ENCODE data around the gene WFDC8.
"Not testable (repeated sequence)": the region's sequence is repeated elsewhere in the genome, so short reads cannot be mapped to it uniquely, and the experiment has no call there.

WFDC8 gene

DNA sequence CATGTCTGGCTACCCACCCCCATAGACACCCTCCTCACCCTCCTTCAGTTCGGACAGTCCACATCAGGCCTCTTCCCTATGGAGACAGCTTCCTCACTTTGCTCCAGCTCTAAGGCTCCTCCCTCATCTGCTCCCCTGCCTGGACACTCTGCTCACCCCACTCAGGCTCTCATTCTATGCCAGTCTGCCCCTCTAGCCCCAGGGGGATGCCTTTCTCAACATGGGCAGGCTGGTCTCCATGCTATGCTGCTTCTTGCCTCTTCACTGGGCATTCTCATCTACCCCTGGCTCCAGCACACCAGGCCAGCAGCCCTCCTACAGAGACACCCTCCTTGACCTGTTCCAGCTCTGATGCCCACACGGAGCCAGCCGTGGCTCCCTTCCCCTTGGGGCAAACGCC lies at the start of gene WFDC8:
TSS of gene WFDC8 (minus strand) at position 101 of the 400 bp plus-strand sequence. CDS start at position 64, 37 bp downstream.
- FAIRE-seq, result no peak

DNA sequence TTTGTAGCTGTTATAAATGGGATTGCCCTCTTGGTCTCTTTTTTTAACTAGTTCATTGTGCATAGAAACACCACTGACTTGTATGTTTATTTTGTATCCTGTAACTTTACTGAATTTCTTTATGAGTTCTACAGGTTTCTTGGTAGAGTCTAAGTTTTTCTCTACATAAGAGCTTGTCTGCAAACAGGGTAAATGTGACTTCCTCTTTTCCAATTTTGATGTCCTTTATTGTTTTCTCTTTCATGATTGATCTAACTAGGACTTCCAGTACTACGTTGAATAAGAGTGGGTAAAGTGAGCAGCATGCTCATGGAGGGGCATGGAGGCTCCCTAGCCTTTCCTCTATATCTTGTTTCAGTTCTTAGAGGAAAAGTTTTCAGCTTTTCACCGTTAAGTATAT lies 47.5 kb upstream of the WFDC8 start:
- no peak for FAIRE-seq

DNA sequence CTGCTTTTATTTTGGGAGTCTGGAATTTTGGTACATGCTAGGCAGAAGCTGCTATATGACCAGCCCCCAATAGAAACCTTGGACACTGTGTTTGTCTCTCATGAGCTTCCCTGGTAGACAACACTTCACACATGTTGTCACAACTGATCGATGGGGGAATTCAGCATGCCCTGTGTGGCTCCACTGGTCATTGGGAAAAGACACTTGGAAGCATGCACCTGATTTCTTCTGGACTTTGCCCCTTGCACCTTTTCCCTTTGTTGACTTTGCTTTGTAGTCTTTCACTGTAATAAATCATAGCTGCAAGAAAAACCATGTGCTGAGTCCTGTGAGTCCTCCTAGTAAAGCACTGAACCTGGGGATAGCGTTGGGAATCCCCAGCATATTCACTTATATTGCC lies 42.5 kb upstream of the WFDC8 start:
- FAIRE-seq, result no peak

DNA sequence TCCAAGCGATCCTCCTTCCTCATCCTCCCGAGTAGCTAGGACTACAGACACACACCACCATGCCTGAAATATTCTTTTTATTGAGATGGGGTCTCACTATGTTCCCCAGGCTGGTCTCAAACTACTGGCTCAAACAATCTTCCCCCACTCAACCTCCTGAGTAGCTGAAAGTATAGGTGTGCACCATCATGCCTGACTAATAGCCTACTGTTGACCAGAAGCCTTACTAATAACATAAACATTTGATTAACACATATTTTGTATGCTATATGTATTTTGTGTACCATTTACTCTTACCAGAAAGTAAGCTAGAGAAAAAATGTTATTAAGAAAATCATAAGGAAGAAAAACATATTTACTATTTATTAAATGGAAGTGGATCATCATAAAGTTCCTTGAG lies 38.5 kb upstream of the WFDC8 start:
- no peak for FAIRE-seq

DNA sequence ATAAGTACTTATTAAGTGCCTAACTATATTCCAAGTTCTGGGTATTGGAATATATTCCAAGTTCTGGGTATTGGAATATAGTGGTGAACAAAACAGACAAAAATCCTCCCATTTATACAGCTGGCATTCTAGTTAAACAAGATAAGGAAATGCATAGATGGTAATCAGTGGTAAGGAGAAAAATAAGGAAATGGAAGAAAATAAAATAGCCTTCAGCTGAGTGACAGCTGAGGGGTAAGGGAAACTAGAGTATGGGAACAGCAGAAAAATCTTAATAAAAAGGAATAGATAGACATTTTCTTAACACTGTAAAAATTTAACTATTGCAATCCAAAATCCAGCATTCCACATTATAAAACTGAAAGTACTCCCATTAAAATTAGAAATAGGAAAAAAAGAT lies 33.2 kb upstream of the WFDC8 start:
- no peak for FAIRE-seq

DNA sequence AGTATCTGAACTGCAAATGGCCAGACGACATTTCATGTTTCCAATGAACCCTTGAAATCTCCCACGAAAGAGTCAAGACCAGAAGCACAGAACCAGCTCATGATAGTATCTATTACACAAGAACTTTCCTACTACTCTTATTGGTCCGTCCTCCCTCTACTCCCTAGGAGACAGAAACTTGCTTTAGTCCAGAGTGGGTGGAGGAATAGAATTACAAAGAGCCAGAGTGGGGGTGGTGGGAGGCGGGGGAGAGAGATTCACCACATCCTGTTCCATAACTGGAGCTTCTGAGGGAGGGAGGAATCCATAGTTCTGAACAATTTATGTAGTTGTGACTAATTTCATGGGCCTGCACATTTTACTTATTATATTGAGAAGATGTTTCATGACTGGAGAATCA lies 32.0 kb upstream of the WFDC8 start:
- no peak for FAIRE-seq

DNA sequence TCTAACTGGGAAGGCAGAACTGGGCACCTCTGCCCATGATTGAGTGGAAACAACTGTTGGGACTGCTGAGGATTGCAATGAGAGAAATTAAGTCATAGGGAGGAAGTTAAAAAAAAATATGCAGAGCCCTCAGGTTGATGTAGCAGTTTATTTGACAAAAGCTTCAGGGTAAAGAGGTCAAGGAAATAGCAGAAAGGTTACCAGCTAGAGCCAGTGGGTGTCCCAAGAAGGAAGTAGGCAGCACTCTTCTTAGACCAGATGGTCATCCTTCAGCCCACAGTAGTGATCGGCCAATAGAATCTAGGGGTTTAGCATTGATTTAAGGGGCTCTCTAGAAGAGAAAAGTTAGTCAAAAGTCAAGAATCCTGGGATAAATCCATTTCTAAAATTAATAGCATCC lies 28.7 kb upstream of the WFDC8 start:
- no peak for FAIRE-seq

DNA sequence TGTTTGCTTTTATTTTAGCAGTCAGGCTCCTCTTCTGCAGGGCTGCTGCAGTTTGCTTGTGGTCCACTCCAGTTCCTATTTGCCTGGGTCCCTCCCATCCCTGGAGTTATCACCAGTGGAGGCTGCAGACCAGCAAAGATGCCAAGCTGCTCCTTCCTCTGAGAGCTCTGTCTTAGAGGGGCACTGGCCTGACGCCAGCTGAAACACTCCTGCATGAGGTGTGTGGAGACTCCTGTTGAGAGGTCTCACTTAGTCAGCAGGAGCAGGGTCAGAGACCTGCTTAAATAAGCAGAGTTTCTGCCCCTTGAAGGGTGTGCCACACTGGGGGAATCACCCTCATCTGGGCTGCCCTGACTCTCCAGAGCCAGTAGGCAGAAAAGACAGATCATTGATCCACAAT lies 16.2 kb upstream of the WFDC8 start:
- no peak for FAIRE-seq

DNA sequence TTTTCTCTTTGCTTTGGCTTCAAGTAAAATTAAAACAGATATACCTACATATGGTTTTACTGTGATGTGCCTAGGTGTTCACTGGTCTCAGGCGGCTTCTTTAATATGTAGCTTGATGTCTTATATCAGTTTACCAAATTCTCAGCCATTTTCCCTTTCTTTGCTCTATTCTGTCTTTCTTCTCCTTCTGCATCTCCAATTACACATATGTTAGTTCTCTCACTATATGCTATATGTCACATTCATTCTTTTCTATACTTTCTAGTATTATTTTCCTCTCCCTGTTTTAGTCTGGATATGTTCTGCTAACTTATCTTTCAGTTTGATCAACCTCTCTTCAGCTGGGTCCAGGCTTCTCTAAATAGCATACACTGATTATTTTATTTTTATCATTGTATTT lies 14.4 kb upstream of the WFDC8 start:
- FAIRE-seq, result no peak

DNA sequence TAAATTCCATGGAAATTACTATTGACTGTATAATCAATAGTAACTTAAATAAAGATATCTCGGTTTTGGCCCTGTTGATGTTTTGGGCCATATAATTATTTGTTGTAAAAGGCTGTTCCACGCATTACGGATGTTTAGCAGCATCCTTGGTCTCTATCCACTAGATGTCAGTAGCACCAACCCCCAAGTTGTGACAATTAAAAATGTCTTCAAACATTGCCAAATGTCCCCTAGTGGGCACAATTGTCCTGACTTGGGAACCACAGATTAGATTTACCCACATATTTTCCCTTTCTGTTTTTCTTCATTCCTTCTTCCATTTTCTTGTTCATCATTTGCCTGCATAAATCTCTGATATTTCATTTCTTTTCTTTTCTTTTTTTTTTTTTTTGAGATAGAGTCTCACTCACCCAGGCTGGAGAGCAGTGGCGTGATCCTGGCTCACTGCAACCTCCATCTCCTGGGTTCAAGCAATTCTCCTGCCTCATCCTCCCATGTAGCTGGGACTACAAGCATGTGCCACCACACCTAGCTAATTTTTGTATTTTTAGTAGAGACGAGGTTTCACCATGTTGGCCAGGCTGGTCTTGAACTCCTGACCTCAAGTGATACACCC lies 13.6 kb upstream of the WFDC8 start:
- FAIRE-seq, result peak; percentile 77

DNA sequence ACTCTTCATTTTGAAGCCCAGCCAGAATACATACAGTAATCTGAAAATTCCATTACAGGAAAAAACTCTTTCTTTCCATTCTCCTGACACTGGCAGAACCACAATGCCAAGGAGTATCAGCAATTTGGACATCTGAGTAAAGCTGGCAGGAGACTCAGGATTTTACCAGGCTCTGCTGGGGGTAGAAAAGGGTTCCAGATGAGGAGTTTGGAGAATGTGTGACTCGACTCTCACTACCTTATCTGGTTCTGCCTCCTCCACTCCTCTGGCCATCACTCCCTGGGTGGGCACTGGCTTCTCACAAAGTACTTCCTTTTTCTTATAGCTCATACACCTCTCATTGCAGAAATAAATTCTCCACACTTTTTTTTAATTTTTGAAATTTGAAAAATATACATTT lies 10.6 kb upstream of the WFDC8 start:
- no peak for FAIRE-seq

DNA sequence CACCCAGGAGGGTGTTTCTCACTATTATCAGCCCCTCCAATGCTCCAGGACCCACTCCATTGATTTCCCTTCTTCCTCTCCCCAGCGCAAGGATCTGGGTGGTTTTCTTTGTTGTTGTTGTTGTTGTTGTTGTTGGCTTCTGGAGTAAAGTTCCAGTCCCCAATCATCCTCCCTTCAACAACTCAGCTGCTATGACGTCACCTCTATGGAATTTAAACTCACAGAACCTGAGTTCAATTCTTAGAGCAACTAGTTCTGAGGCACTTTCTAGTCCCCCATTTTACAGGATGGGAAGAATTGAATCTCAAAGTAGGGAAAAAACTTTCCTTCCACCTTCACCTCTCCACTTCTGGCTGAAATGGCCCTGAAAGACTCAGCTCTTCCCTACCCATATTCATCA lies 9.7 kb upstream of the WFDC8 start:
- FAIRE-seq, result no peak

DNA sequence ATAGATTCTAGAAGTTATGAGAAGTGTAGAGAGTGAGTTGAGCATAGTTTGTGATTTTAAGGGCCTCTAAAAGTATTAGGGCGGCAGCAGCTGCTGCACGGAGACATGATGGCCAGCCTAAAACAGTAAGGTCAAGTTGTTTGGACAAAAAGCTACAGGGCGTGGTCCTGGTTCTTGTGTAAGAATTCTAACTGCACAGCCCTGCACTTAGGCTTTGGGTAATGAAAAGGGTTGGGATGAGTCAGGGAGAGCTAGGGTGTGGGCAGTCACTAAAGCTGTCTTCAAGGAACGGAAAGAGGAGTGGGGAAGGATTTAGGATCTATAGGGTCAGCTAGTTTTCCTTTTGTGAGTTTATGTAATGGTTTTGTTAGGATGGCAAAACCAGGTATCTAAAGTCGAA lies 6.9 kb upstream of the WFDC8 start:
- not testable (repeated sequence) for FAIRE-seq

DNA sequence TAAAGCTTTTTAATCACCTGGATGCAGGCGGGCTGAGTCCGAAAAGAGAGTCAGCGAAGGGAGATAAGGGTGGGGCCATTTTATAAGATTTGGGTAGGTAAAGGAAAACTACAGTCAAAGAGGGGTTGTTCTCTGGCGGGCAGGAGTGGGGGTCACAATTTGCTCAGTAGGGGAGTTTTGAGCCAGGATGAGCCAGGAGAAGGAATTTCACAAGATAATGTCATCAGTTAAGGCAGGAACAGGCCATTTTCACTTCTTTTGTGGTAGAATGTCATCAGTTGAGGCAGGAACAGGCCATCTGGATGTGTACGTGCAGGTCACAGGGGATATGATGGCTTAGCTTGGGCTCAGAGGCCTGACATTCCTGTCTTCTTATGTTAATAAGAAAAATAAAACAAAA lies 5.2 kb upstream of the WFDC8 start:
- FAIRE-seq, result not testable (repeated sequence)

DNA sequence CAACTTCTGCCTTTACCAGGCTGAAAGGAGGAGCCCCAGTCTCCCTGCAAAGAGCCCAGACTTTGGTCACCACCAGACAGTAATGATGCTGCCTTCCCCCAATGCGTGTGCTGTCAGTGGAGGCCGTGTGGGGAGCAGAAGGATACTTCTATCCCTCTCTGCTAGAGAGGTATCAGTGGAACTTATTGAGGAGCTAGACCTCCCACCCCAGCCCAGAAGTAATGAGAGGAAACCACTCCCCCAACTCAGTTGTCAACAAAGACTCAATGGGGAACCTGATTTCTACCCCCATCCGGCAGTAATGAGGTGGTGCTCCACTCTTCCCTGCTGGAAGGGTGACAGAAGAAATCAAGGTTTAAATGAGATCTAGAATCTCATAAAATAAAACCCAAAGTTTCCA lies 4.4 kb upstream of the WFDC8 start:
- FAIRE-seq, result no peak

DNA sequence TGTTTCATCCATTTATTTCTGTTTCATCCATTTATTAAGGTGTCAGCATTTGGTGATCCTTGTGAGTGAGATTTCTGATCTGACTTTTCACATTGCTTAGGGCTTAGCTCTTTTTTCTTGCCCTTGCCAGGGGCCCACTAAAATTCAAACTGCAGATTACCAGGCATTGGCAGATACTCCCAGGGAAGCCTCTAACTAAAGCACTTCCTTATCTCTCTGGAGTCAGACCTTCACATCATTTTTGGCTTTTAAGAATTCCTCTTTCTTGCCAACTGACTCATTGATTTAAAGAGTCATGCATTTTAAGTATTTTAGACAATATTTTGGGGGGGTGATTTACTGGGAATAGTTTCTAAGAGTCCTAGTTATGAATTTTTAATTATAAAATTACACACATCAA lies 2.6 kb upstream of the WFDC8 start:
- no peak for FAIRE-seq

DNA sequence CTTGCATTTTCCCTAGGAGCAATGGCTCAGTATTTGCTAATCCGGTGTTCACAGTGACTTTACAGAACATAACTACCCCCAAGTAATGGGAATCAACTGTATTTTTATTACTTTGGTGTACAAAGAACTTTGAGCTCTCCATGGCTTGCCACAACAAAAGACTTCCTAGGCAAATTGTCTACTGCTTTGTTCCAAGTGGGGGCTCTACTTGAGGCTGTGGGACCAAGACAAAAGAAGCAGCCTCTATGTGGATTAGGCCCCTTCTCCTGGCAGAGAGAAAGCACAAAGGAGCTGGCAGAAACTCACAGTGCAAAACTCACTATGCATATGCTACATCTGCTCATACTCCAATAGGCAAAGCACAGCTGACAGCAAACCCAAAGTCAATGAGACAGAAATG lies 853 bp downstream of the WFDC8 start:
- FAIRE-seq, result no peak

DNA sequence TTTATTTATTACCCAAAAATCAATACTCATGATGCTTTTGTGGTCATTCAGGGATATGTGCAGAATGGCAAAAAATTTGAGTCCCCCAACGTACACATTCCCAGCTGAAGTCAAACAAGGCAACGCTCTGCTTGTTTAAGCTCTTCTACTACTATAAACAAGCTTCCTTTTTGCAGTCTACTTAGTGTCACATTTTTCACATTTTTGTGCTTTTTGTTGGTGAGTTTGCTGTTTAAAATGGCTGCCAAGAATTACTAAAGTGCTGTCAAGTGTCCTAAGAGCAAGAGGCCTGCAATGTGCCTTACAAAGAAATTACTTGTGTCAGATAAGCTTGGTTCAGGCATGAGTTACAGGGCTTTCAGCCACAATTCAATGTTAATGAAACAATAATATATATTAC lies 2.1 kb downstream of the WFDC8 start:
- FAIRE-seq, result no peak

DNA sequence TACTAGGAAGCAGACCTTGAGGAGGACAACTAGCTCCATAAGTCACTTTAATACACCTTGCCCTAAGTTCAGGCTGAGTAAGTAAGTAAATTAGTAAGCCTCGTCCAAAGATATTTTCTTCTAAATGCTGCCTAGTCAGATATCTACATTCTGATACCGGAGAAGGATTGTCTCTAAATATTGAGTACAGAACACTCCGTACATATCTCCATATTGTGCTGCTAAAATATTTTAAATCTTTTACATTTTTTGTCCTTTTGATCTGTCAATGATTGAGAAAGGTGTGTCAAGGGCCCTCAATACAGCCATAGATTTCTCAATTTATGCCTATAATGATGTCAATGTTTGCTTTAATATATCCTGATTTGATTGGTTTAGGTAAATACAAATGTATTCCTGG lies 3.2 kb downstream of the WFDC8 start:
- FAIRE-seq, result no peak

DNA sequence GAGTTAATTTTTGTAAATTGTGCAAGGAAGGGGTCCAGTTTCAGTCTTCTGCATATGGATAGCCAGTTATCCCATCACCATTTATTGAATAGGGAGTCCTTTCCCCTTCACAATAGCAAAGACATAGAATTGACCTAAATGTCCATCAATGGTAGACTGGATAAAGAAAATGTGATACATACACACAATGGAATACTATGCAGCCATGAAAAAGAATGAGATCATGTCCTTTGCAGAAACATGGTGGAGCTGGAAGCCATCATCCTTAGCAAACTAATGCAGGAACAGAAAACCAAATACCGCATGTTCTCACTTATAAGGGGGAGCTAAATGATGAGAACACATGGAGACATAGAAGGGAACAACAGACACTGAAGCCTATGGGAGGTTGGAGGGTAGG lies 9.4 kb downstream of the WFDC8 start:
- not testable (repeated sequence) for FAIRE-seq

DNA sequence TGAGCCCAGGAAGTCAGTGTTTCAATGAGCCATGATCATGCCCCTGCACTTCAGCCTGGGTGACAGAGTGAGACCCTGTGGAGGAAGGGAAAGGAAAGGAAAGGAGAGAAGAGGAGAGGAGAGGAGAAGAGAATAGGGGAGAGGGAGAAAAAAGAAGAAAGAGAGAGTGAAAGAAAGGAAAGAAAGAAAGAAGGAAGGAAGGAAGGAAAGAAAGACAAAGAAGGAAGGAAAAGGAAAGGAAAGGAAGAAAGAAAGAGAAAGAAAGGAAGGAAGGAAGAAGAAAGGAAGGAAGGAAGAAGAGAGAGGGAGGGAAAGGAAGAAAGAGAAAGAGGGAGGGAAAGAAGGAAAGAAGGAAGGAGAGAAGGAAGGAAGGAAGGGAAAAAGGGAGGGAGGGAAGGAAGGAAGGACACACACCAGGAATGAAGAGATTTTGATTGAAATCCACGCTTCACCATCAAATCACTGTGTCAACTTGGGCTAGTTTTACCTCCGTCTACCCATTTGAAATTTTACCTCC lies 14.3 kb downstream of the WFDC8 start:
- FAIRE-seq, result no peak

DNA sequence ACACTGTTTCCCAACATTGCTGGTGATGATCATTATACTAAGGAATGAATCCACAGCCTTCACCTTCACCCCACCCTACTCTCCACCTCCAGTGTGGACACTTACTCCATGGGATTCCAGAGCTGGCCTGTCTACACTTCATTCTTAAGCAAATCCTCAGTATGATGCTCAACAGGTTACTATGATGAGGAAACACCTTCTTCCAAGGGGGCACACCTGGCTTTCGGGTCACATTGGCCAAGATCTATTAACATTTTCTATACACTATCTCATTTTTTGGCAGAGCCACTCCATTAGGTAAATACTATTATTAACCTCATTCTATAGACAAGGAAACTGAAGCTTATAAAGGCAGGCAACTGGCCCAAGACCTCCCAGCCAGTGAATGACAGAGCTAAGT lies 23.9 kb downstream of the WFDC8 start:
- no peak for FAIRE-seq

DNA sequence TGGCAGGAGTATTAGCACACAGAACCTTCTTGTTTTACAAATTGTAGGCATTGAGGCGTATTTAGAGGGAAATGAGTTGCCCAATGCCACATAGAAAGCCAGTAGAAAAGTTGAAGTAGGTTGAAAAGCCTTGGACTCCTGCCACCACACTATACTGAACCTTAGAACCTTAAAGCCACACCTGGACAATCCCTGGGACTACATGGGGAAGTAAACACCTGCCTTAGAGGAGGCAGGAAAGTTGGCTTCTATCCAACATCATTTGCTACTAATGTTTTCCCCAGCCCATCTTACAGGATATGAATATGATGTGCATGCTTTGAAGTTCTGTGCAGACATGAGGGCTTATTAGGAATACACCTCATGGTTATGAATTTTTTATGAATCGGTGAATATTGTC lies 26.6 kb downstream of the WFDC8 start:
- FAIRE-seq, result no peak

DNA sequence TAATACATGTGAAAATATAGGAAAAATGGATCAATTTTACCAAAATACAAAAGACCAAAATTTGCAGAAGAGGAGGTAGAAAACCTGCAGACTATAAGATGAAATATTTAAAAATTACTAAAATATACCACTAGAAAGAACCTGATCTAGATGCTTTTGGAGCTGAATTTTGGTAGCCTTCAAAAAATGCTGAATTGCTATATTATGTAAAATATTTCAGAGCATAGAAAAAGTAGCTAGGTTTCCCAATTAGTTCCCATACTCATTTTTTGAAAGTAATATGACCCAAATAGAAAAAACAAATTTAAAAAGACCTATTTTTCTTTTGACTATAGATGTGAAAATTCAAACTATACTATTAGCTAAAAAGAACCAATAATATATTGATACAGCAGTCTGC lies 28.3 kb downstream of the WFDC8 start:
- FAIRE-seq, result no peak

DNA sequence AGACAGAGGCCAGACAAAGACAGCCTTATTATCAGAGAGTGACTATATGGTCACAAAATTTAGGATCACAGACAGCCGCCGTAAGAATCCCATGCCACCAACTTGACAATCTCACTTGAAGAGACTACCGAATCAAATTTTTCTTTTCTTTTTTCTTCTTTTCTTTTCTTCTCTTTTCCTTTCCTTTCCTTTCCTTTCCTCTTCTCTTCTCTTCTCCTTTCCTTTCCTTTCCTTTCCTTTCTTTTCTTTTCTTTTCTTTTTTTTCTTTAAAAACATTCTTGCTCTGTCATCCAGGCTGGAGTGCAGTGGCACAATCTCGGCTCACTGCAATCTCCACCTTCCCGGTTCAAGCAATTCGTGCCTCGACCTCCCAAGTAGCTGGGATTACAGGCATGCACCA lies 30.7 kb downstream of the WFDC8 start:
- no peak for FAIRE-seq

All from G401.6 (cell line).